Osteocyte (in vitro differentiated cells): ENCODE measurements around the gene C20orf173. TPM values are rescaled to one million over a fixed set of nuclear protein-coding genes. Genes with fewer than 3 reads are reported as not detected.
A peak's percentile ranks its signal among the peaks of the same experiment; 100 is the strongest.
"Not testable (repeated sequence)": the region's sequence is repeated elsewhere in the genome, so short reads cannot be mapped to it uniquely, and the experiment has no call there.

Source experiments
- DNase-seq: peaks from one replicate; pipeline ENCODE4 v3.0.0; 2021; ENCODE audit warnings: mixed read lengths; ENCODE audit not compliant: unreplicated experiment; ENCODE audit errors: extremely low spot score
- H3K27ac Mint-ChIP-seq: one replicate; pipeline ENCODE4 v1.8.0; 2021; ENCODE audit warnings: mild to moderate bottlenecking, mixed read lengths; ENCODE audit not compliant: unreplicated experiment
- H3K27me3 Mint-ChIP-seq: one replicate; pipeline ENCODE4 v1.8.0; 2021; ENCODE audit warnings: mixed read lengths; ENCODE audit not compliant: unreplicated experiment
- H3K36me3 Mint-ChIP-seq: one replicate; pipeline ENCODE4 v1.8.0; 2021; ENCODE audit warnings: mixed read lengths; ENCODE audit not compliant: unreplicated experiment
- H3K4me1 Mint-ChIP-seq: one replicate; pipeline ENCODE4 v1.8.0; 2021; ENCODE audit warnings: mixed read lengths; ENCODE audit not compliant: unreplicated experiment
- H3K4me3 Mint-ChIP-seq: one replicate; pipeline ENCODE4 v1.8.0; 2021; ENCODE audit warnings: mild to moderate bottlenecking, moderate library complexity, mixed read lengths; ENCODE audit not compliant: unreplicated experiment
- H3K9me3 Mint-ChIP-seq: one replicate; pipeline ENCODE4 v1.8.0; 2021; ENCODE audit warnings: mixed read lengths; ENCODE audit not compliant: unreplicated experiment
- total RNA-seq: library from RNA; stranded (reverse); gene quantifications from 2 replicates; pipeline ENCODE4 v1.2.1, GENCODE V29; 2021
- TF ChIP-seq, protein P1 (sequence below): fragments of 200-600 bp; sonication (generic); IDR thresholded peaks from 2 replicates; pipeline ENCODE4 v1.5.0; 2021; ENCODE audit warnings: antibody characterized with exemption, mild to moderate bottlenecking, moderate library complexity

Gene C20orf173
- total RNA-seq, 1 donor from 2014 or later: not detected

DNA sequence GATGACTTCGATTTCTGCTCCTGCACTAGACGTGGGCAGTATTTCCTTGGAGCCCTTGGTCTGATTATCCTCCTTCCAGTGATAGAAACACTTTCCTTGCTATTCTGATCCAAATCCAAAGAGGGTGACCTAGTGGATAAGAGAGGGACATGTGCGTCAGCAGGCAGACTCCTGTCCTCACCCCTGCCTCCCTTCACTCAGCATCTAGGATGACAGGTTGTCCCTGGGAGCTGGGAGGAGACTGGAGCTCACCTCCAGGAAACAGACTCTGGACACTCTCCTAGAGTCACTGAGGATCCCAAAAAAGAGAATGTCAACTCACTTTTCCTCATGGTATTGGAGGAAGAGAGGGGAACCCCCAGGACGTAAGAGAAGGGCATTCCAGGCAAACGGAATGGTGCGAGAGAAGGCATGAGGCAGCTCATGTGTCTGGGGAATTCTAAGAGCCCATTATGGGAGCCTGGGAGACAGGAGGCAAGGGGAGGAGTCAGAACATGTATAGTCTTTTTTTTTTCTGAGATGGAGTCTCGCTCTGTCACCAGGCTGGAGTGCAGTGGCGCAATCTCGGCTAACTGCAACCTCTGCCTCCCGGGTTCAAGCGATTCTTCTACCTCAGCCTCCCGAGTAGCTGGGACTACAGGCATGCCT is 2.2 kb downstream of the C20orf173 start:
- H3K36me3 Mint-ChIP-seq: no peaks in the 10 kb centered on the region
- H3K9me3 Mint-ChIP-seq: no peaks in the 10 kb centered on the region
- no peak overlapping the region for H3K4me3 Mint-ChIP-seq
- no peaks in the 10 kb centered on the region for H3K4me1 Mint-ChIP-seq
- DNase-seq: no peak
- TF ChIP-seq, protein P1, sequence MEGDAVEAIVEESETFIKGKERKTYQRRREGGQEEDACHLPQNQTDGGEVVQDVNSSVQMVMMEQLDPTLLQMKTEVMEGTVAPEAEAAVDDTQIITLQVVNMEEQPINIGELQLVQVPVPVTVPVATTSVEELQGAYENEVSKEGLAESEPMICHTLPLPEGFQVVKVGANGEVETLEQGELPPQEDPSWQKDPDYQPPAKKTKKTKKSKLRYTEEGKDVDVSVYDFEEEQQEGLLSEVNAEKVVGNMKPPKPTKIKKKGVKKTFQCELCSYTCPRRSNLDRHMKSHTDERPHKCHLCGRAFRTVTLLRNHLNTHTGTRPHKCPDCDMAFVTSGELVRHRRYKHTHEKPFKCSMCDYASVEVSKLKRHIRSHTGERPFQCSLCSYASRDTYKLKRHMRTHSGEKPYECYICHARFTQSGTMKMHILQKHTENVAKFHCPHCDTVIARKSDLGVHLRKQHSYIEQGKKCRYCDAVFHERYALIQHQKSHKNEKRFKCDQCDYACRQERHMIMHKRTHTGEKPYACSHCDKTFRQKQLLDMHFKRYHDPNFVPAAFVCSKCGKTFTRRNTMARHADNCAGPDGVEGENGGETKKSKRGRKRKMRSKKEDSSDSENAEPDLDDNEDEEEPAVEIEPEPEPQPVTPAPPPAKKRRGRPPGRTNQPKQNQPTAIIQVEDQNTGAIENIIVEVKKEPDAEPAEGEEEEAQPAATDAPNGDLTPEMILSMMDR: no peak
- H3K27ac Mint-ChIP-seq: no peak overlapping the region
- no peaks in the 10 kb centered on the region for H3K27me3 Mint-ChIP-seq

DNA sequence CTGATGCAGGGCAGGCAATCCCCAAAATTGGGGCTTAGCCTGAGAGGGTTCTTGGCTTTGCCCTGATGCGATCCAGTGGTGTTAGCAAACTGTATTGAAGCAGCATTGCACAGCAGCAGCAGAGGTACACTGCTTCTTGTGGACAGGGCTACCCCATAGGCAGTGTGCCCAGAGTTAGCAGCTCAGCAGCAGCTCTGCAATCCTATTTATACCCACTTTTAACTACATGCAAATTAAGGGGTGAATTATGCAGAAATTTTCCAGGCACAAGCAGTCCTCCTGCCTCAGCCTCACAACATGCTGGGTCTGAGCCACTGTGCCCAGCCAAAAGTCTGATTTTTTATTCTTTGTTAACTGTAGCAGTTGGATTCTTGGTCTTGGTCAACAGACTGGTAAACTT is 3.8 kb downstream of the C20orf173 start:
- TF ChIP-seq, protein P1: no peak
- Mint-ChIP-seq H3K9me3 (no peaks in the 10 kb centered on the region), H3K4me1 (no peaks in the 10 kb centered on the region), H3K27ac (no peak overlapping the region), H3K36me3 (no peaks in the 10 kb centered on the region), H3K27me3 (no peaks in the 10 kb centered on the region), H3K4me3 (no peak overlapping the region)
- DNase-seq: no peak

DNA sequence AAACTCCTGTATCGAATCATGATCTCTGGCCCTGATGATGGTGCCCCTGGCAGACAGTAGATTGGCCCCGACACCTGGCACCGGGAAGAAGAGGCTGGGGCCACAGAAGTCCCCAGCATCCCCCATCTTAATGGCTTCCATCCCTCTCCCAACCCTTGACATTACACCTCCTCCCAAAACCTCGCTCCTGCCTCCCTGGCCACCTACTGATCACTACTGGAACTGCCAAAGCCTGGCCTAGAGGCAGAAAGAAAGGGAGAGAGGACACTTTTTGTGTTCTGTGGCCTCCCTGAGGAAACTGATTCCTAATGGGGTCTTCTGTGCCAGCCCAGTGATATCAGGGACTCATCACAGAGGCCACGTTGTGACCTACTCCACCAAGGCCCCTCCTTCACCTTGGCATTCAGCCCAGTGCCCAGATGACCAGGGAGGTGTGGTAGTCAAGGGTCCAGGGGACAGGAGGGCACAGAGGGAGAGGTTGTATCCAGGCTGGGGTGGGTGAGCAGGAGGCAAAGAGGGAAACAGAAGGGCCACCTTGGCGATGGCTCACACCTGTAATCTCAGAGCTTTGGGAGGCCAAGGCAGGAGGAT is 6.1 kb downstream of the C20orf173 start:
- H3K27ac Mint-ChIP-seq: no peak overlapping the region
- H3K9me3 Mint-ChIP-seq: no peaks in the 10 kb centered on the region
- TF ChIP-seq, protein P1: peak; percentile 41
- no peaks in the 10 kb centered on the region for H3K4me1 Mint-ChIP-seq
- no peak overlapping the region for H3K4me3 Mint-ChIP-seq
- no peak for DNase-seq
- H3K27me3 Mint-ChIP-seq: no peaks in the 10 kb centered on the region
- H3K36me3 Mint-ChIP-seq: no peaks in the 10 kb centered on the region

DNA sequence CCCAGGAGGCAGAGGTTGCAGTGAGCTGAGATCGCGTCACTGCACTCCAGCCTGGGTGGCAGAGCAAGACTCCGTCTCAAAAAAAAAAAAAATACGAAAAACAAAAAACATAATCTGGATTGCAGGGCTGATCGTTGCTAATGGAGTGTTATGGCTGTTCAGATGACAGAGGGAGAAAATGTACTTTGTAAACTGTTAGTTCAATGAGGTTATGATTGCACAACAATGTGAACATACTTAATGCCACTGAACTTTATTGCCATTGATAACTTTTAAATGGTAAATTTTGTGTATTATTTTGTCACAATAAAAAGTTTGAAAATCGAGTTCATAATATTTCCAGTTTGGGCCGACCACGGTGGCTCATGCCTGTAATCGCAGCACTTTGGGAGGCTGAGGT is 10.5 kb downstream of the C20orf173 start:
- Mint-ChIP-seq H3K27ac (no peak overlapping the region), H3K36me3 (peaks cover 2% of the 10 kb centered on the region), H3K4me3 (no peak overlapping the region), H3K4me1 (peaks cover 3% of the 10 kb centered on the region), H3K9me3 (no peaks in the 10 kb centered on the region), H3K27me3 (no peaks in the 10 kb centered on the region)
- TF ChIP-seq, protein P1: no peak
- DNase-seq: no peak

DNA sequence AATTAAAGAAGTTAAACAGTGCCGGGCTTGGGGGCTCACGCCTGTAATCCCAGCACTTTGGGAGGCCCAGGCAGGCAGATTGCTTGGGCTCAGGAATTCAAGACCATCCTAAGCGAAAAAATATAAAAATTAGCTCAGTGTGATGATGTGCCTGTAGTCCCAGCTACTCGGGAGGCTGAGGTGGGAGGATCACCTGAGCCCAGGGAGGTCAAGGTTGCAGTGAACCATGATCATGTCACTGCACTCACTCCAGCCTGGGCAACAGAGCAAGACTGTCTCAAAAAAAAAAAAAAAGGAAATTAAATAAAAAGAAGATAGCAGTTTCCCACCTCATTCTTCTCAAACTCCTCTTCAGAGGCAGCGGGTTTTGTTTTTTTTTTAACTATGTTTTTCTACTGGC is 11.7 kb downstream of the C20orf173 start:
- H3K27ac Mint-ChIP-seq, H3K4me1 Mint-ChIP-seq, H3K4me3 Mint-ChIP-seq, H3K36me3 Mint-ChIP-seq, H3K9me3 Mint-ChIP-seq, DNase-seq, H3K27me3 Mint-ChIP-seq: not testable (repeated sequence)
